Epithelial cell of esophagus (primary cell): ENCODE results near the gene DGKZ.

Experiments used
- DNase-seq: peaks from one replicate; pipeline ENCODE4 v3.0.0; 2010; ENCODE audit warnings: low read depth
- H3K4me3 ChIP-seq: 2 replicates; pipeline ENCODE4 v1.5.1; 2011; ENCODE audit warnings: mild to moderate bottlenecking, low read length, control low read depth
- TF ChIP-seq, protein P1 (sequence below): IDR thresholded peaks from 2 replicates; pipeline ENCODE4 v1.5.1; 2011; ENCODE audit warnings: low read depth, mild to moderate bottlenecking, low read length, control low read depth, inconsistent platforms; ENCODE audit not compliant: insufficient read depth; ENCODE audit errors: missing control alignments

The DGKZ gene

DNA sequence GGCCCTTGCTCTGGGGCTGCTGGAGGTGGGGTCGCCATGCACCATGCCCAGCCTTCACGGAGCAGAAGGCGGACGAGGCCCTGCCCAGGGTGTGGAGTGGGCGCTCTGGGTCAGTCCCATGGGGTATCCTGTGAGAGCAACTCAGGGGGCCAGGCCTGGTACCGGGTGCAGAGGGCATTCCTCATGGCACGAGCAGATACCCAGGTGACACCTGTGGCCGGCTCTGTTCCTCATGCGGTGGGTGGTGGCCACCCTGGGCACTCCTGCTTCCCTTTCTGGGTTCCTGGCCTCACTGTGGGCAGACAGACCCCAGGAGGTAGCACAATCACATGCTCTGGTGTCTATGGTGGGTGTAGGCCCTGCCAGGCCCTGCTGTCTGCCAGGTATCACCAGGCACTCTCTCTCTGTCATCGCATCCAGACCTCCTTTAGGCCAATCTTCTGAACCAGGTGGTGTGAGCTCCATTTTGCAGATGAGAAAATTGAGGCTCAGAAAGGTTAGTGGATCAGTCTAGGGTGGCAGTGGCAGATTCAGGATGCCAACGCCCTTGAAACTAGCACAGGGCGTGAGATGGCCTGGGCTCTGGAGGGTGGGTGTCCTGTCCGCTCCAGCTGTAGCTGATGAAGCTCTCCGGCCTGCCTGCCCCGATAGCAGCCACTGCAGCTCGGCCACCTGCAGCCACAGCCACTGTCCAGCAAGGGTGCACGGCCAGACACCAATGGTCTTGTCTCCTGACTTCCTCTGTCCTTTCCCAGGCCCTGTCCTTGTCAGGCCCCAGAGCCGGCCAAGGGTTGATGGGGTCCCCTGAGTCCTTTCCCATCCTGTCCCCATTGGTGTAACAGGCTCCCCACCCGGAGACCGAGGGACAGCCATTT is 15.1 kb downstream of the DGKZ start:
- TF ChIP-seq, protein P1, sequence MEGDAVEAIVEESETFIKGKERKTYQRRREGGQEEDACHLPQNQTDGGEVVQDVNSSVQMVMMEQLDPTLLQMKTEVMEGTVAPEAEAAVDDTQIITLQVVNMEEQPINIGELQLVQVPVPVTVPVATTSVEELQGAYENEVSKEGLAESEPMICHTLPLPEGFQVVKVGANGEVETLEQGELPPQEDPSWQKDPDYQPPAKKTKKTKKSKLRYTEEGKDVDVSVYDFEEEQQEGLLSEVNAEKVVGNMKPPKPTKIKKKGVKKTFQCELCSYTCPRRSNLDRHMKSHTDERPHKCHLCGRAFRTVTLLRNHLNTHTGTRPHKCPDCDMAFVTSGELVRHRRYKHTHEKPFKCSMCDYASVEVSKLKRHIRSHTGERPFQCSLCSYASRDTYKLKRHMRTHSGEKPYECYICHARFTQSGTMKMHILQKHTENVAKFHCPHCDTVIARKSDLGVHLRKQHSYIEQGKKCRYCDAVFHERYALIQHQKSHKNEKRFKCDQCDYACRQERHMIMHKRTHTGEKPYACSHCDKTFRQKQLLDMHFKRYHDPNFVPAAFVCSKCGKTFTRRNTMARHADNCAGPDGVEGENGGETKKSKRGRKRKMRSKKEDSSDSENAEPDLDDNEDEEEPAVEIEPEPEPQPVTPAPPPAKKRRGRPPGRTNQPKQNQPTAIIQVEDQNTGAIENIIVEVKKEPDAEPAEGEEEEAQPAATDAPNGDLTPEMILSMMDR, result no peak
- no peak for DNase-seq
- no peak overlapping the region for H3K4me3 ChIP-seq

DNA sequence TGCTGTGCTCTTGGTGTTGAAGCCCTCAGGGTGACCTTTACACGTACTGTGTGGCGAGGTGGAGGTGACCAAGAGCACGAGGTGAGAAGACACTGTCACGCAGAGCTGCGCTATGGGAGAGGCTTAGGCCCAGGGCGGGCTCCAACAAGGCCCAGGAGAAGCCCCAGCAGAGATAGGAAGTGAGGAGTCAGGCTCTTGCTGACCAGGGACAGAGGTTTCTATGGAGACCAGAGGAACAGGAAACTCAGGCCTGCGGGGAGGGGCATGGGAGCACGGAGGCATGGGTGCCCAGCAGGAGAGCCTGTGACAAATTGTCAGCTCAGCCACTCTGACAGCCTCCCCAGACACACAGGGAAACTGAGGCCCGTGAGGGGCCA is 15.8 kb downstream of the DGKZ start:
- TF ChIP-seq, protein P1, result no peak

DNA sequence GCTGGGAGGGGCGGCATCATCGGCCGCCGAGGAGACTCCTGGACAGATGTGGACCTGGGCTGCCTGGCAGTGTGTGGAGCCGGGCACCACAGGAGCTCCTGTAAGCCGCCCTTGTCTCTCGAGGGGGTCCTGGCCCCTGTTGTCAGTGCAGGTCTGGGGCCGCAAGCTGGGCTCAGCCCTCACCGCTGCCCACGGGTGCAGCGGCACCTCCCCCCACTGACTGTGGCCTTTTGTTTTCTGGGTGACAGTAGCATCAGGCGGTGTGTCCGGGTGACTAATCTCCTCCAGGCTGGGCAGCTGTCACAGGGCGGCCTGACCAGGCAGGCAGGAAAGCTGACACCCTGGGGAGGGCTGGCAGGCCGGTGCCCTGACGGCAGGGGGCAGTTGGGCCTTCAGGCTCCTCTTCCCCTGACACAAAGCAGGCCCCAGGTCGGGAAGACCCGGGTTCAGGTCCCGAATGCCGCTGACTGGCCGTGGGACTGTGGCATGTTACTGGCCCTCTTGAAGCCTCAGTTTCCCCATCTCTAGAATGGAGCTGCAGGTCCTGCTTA is 16.3 kb downstream of the DGKZ start:
- no peak overlapping the region for H3K4me3 ChIP-seq
- peak; percentile 79 for DNase-seq
- TF ChIP-seq, protein P1, result no peak

More for the DNA sequence above, 15.8 kb downstream of the DGKZ start:
- peak; percentile 59 for DNase-seq
- H3K4me3 ChIP-seq, result no peak overlapping the region

DNA sequence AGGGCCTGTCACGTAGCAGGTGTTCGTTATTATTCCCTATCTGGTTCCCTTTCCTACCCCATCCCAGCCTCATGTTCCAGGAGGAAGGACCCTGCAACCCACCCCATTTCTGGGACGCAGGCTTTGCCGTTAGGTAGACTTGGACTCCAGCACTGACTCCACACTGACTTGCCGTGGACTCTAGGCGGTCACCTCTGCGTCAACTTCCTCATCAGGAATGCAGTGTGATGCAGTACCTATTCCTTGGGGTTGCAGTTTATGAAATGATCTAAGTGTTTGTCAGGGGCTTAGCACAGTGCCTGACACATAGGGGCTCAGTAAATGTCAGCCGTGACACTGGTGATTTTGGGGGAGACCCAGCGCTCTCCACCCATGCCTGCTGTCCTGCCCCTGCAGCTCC is 16.8 kb downstream of the DGKZ start:
- TF ChIP-seq, protein P1, result no peak
- no peak overlapping the region for H3K4me3 ChIP-seq
- DNase-seq, result peak; percentile 36

DNA sequence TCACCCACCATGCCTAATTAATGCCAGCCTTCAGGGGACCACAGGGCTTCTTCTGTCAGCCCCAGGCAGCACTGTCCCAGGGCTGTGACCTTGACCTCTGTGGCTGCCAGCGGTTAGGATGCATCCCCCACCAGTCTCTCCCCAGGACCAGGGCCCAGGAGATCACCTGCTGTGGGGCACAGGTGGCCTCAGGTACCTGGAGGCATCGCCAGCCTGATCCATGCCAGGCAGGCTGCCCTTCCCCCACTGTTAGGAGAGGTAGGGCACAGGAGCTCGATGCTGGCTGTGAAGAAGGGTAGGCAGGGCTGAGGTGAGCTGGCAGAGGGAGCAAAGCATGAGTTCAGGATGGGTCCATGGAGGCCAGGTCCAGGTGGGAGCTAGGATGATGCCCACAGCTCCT is 17.5 kb downstream of the DGKZ start:
- TF ChIP-seq, protein P1, result no peak
- no peak for DNase-seq
- no peak overlapping the region for H3K4me3 ChIP-seq

DNA sequence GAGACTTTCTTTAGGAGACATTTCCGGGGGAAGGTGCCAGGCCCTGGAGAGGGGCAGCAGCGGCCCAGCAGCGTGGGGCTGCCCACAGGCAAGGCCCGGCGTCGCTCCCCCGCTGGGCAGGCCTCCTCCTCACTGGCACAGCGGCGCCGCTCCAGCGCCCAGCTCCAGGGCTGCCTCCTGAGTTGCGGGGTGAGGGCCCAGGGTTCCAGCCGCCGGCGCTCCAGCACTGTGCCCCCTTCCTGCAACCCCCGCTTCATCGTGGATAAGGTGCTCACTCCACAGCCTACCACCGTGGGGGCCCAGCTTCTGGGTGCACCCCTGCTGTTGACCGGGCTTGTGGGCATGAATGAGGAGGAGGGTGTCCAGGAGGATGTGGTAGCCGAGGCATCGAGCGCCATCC is 19.0 kb downstream of the DGKZ start:
- TF ChIP-seq, protein P1, result no peak
- no peak for DNase-seq
- H3K4me3 ChIP-seq, result no peak overlapping the region
